Endodermal cell (in vitro differentiated cells): ENCODE measurements around the gene MOB3B. TPM values are rescaled to one million over a fixed set of nuclear protein-coding genes. Genes with fewer than 3 reads are reported as not detected.
A peak's percentile ranks its signal among the peaks of the same experiment; 100 is the strongest.

Experiments used
- DNase-seq: peaks from one replicate; pipeline ENCODE4 v3.0.0-alpha.2; 2017
- H3K27ac ChIP-seq: 2 replicates; pipeline ENCODE4 v1.5.1; 2013; ENCODE audit warnings: mild to moderate bottlenecking, low read depth, low read length, moderate library complexity
- H3K27me3 ChIP-seq: 2 replicates; pipeline ENCODE4 v1.6.1; 2013; ENCODE audit warnings: mild to moderate bottlenecking, low read length, moderate library complexity; ENCODE audit not compliant: insufficient read depth, control insufficient read depth, poor library complexity, severe bottlenecking
- H3K36me3 ChIP-seq: 2 replicates; pipeline ENCODE4 v1.7.0; 2013; ENCODE audit warnings: mild to moderate bottlenecking, low read length, moderate library complexity; ENCODE audit not compliant: control insufficient read depth, insufficient read depth
- H3K4me1 ChIP-seq: one replicate; pipeline ENCODE4 v1.7.0; 2013; ENCODE audit warnings: low read length; ENCODE audit not compliant: control insufficient read depth, insufficient read depth
- H3K4me3 ChIP-seq: 2 replicates; pipeline ENCODE4 v1.5.1; 2013; ENCODE audit warnings: mild to moderate bottlenecking, low read length, moderate library complexity
- H3K9ac ChIP-seq: 2 replicates; pipeline ENCODE4 v1.6.1; 2013; ENCODE audit warnings: mild to moderate bottlenecking, low read length, moderate library complexity; ENCODE audit not compliant: poor library complexity, severe bottlenecking; ENCODE audit errors: extremely low read depth
- H3K9me3 ChIP-seq: 2 replicates; pipeline ENCODE4 v1.6.1; 2013; ENCODE audit warnings: mild to moderate bottlenecking, low read length, moderate library complexity; ENCODE audit not compliant: control insufficient read depth
- H3K27ac Mint-ChIP-seq: 2 replicates; pipeline ENCODE4 v1.8.0; 2020; ENCODE audit warnings: mixed read lengths
- H3K27me3 Mint-ChIP-seq: 2 replicates; pipeline ENCODE4 v1.8.0; 2021; ENCODE audit warnings: mild to moderate bottlenecking, mixed read lengths; ENCODE audit not compliant: insufficient read depth
- H3K36me3 Mint-ChIP-seq: 2 replicates; pipeline ENCODE4 v1.8.0; 2020; ENCODE audit warnings: low read depth, mixed read lengths
- H3K4me1 Mint-ChIP-seq: 2 replicates; pipeline ENCODE4 v1.8.0; 2020; ENCODE audit warnings: mixed read lengths
- H3K4me3 Mint-ChIP-seq: 2 replicates; pipeline ENCODE4 v1.8.0; 2020; ENCODE audit warnings: mild to moderate bottlenecking, moderate library complexity, mixed read lengths
- H3K9me3 Mint-ChIP-seq: 2 replicates; pipeline ENCODE4 v1.8.0; 2020; ENCODE audit warnings: mild to moderate bottlenecking, mixed read lengths
- WGBS, 2 experiments: methylation state at CpG; one replicate each; pipeline versions ENCODE4 v1.1.5 to v1.1.7; 2013; ENCODE audit warnings: missing lambda C conversion rate in 2 of 2, mixed read lengths in 1 of 2; ENCODE audit not compliant: insufficient coverage in 1 of 2, insufficient read length in 1 of 2; 5-methylcytosine and 5-hydroxymethylcytosine counted together
- total RNA-seq, 2 donors: library from RNA; stranded (reverse); fragmentation: NEBNext Ultra II Directional in 1 of 2; extraction: Animal tissue kit (Norgen Biotek cat#: 25700) in 1 of 2; gene quantifications; 2 replicates in 1 of 2; 3 replicates in 1 of 2; pipeline ENCODE4 v1.2.1, GENCODE V29; 2021
- TF ChIP-seq, protein P1 (sequence below): fragments of 200-600 bp; sonication (generic); conservative IDR thresholded peaks from 2 replicates; pipeline ENCODE4 v1.5.0; 2021; ENCODE audit warnings: antibody characterized with exemption, mild to moderate bottlenecking

MOB3B gene
- total RNA-seq, 2 donors from 2014 or later, result 5.6 to 6.2 TPM

DNA sequence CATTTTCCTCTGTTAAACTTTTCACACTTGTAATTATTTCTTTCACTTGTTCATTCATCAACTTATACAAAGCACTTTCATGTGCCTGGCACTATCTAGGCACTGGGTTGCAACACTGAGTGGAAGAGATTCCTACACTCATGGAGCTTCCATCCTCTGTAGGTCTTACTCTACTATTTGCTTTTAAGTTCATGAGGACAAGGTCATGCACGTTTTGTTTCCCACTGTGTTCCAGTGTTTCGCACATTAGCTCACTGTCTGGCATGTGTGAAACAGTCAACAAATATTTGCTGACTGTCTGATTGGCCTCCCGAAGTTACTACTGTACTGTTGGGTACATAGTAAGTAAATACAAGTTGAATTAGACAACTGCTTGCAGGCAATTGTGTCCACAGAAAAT, 93.4 kb downstream of the MOB3B start:
- Mint-ChIP-seq H3K27ac (no peak overlapping the region), H3K27me3 (no peaks in the 10 kb centered on the region), H3K9me3 (no peaks in the 10 kb centered on the region), H3K4me1 (peaks cover 20% of the 10 kb centered on the region), H3K4me3 (no peak overlapping the region), H3K36me3 (no peaks in the 10 kb centered on the region)
- no peaks in the 10 kb centered on the region for H3K36me3 ChIP-seq
- WGBS, 2 experiments, result 88 to 93% methylated on average over 3 of the region's 3 CpGs
- no peak overlapping the region for H3K9ac ChIP-seq
- no peaks in the 10 kb centered on the region for H3K9me3 ChIP-seq
- no peak overlapping the region for H3K4me3 ChIP-seq
- no peak overlapping the region for H3K27ac ChIP-seq
- H3K4me1 ChIP-seq, result peaks cover 2% of the 10 kb centered on the region
- TF ChIP-seq, protein P1, sequence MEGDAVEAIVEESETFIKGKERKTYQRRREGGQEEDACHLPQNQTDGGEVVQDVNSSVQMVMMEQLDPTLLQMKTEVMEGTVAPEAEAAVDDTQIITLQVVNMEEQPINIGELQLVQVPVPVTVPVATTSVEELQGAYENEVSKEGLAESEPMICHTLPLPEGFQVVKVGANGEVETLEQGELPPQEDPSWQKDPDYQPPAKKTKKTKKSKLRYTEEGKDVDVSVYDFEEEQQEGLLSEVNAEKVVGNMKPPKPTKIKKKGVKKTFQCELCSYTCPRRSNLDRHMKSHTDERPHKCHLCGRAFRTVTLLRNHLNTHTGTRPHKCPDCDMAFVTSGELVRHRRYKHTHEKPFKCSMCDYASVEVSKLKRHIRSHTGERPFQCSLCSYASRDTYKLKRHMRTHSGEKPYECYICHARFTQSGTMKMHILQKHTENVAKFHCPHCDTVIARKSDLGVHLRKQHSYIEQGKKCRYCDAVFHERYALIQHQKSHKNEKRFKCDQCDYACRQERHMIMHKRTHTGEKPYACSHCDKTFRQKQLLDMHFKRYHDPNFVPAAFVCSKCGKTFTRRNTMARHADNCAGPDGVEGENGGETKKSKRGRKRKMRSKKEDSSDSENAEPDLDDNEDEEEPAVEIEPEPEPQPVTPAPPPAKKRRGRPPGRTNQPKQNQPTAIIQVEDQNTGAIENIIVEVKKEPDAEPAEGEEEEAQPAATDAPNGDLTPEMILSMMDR, result no peak
- no peaks in the 10 kb centered on the region for H3K27me3 ChIP-seq
- DNase-seq, result no peak

DNA sequence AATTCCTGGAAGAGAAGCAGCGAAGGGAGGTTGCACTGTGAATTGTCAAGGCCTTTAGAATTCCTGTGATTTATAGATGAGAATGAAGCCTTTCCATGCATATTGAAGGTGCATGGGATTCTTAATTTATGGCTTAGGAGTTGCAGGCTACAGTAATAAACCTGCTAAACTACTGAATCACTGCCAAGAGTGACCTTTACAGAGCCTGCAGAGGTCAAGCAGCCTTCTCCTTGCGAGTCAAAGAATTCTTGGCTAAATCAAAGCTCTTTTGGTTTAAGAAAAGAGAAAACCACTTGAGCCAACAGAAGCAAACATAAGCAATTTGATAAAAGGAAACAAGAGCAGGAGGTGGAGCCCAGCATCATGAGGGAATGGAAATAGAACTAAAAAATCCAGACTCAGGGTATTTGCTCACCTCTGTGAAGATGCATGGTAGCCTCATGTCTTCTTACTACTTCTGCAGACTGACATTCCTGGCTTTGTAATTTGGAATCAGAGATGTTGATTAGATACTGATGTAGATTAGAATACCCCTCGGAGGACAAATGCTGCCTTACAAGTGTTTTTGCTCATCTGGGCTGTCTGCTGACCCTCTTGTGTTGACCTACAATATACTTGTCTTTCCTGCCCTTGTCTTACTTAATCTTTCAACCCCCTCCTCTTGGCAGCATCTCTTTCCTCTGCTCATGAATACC, 95.8 kb downstream of the MOB3B start:
- no peak overlapping the region for H3K9ac ChIP-seq
- peaks cover 2% of the 10 kb centered on the region for H3K4me1 ChIP-seq
- no peak overlapping the region for H3K27ac ChIP-seq
- no peaks in the 10 kb centered on the region for H3K36me3 ChIP-seq
- WGBS, 2 experiments, result 82 to 100% methylated on average over 1 to 3 of the region's 3 CpGs
- TF ChIP-seq, protein P1, result no peak
- peak overlapping the region; percentile 4 for H3K27ac Mint-ChIP-seq
- no peak overlapping the region for H3K4me3 Mint-ChIP-seq
- no peaks in the 10 kb centered on the region for H3K36me3 Mint-ChIP-seq
- H3K9me3 Mint-ChIP-seq, result no peaks in the 10 kb centered on the region
- H3K4me1 Mint-ChIP-seq, result peaks cover 34% of the 10 kb centered on the region
- no peak overlapping the region for H3K4me3 ChIP-seq
- no peaks in the 10 kb centered on the region for H3K9me3 ChIP-seq
- DNase-seq, result no peak
- H3K27me3 ChIP-seq, result no peaks in the 10 kb centered on the region
- H3K27me3 Mint-ChIP-seq, result no peaks in the 10 kb centered on the region

DNA sequence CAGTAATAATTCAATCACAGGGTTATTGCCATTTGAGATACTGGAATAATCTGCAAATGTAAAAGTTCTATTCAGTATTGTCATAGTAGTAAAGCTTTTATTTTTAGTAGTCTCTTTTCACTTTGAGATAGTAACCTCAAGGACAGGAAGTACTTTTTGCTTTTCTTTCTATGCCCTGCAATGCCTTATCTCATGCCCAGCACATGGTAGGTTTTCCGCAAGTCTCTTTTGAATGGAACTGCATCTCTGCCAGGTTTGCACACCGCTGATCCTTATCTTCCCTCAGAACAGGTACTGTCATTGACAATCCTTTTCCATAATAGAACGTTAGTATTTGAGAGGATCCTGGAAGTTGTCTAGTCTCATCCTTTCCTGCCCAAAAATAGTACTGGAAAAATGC, 97.3 kb downstream of the MOB3B start:
- 92 to 96% methylated on average over 3 of the region's 3 CpGs for WGBS, 2 experiments
- Histone ChIP-seq H3K4me3 (no peak overlapping the region), H3K27me3 (no peaks in the 10 kb centered on the region), H3K9me3 (no peaks in the 10 kb centered on the region), H3K4me1 (peaks cover 2% of the 10 kb centered on the region), H3K27ac (no peak overlapping the region), H3K36me3 (no peaks in the 10 kb centered on the region), H3K9ac (no peak overlapping the region)
- Mint-ChIP-seq H3K4me3 (no peak overlapping the region), H3K9me3 (no peaks in the 10 kb centered on the region), H3K27me3 (no peaks in the 10 kb centered on the region), H3K36me3 (no peaks in the 10 kb centered on the region), H3K27ac (no peak overlapping the region), H3K4me1 (peaks cover 41% of the 10 kb centered on the region)
- no peak for DNase-seq
- TF ChIP-seq, protein P1, result no peak
